SU-DHL-6 (cell line): ENCODE measurements around the gene LMNA.
A peak's percentile ranks its signal among the peaks of the same experiment; 100 is the strongest.

Experiments used
- H2AFZ ChIP-seq: fragments of 200-600 bp; sonication (generic); 2 replicates; pipeline ENCODE4 v1.6.1; 2014; ENCODE audit warnings: low read depth, mild to moderate bottlenecking, moderate library complexity, mixed read lengths, antibody characterized with exemption, low read length; ENCODE audit not compliant: severe bottlenecking
- H3F3A ChIP-seq: fragments of 200-600 bp; shearing (Covaris generic); 2 replicates; pipeline ENCODE4 v1.6.0; 2016; ENCODE audit warnings: antibody characterized with exemption, mild to moderate bottlenecking; ENCODE audit not compliant: insufficient read depth
- H3K27ac ChIP-seq: fragments of 200-600 bp; sonication (generic); 2 replicates; pipeline ENCODE4 v1.5.1; 2016; ENCODE audit warnings: low read depth, mild to moderate bottlenecking, low read length, moderate library complexity, mixed read lengths
- H3K27me3 ChIP-seq: fragments of 200-600 bp; sonication (generic), shearing (Covaris generic); 2 replicates; pipeline ENCODE4 v1.6.0; 2014; ENCODE audit warnings: mild to moderate bottlenecking, low read length
- H3K36me3 ChIP-seq: fragments of 200-600 bp; sonication (generic); 2 replicates; pipeline ENCODE4 v1.6.1; 2014; ENCODE audit warnings: mild to moderate bottlenecking, low read length, mixed read lengths
- H3K4me2 ChIP-seq: fragments of 300-600, 200-600 bp; shearing (Covaris generic), sonication (generic); 2 replicates; pipeline ENCODE4 v1.6.0; 2014; ENCODE audit warnings: low read length, low read depth, mild to moderate bottlenecking; ENCODE audit not compliant: poor library complexity, severe bottlenecking
- H3K4me3 ChIP-seq: fragments of 200-600 bp; sonication (generic); 2 replicates; pipeline ENCODE4 v1.5.1; 2014; ENCODE audit warnings: antibody characterized with exemption, low read length, mild to moderate bottlenecking, mixed read lengths; ENCODE audit not compliant: insufficient read depth, poor library complexity, severe bottlenecking
- H3K79me2 ChIP-seq: fragments of 200-600 bp; sonication (generic); 2 replicates; pipeline ENCODE4 v1.6.1; 2014; ENCODE audit warnings: mild to moderate bottlenecking, low read length, moderate library complexity; ENCODE audit not compliant: insufficient read depth
- H3K9ac ChIP-seq: fragments of 200-600 bp; sonication (generic); 2 replicates; pipeline ENCODE4 v1.7.0; 2014; ENCODE audit warnings: mild to moderate bottlenecking, low read length
- H3K9me2 ChIP-seq: fragments of 200-600 bp; sonication (generic); replicated peaks from 2 replicates; pipeline ENCODE4 v1.6.1; 2014; ENCODE audit warnings: low read length; ENCODE audit not compliant: insufficient read depth
- H3K9me3 ChIP-seq: fragments of 200-600 bp; sonication (generic); 2 replicates; pipeline ENCODE4 v1.6.1; 2014; ENCODE audit warnings: low read length, mixed read lengths; ENCODE audit not compliant: insufficient read depth
- H4K20me1 ChIP-seq: fragments of 200-600 bp; sonication (generic); 2 replicates; pipeline ENCODE4 v1.6.1; 2014; ENCODE audit warnings: low read depth, mild to moderate bottlenecking, antibody characterized with exemption, low read length, moderate library complexity, mixed read lengths
- CTCF ChIP-seq: fragments of 200-600 bp; sonication (generic); IDR thresholded peaks from one replicate; pipeline ENCODE4 v1.5.1; 2017; ENCODE audit warnings: antibody characterized with exemption, mild to moderate bottlenecking, low read length, moderate library complexity; ENCODE audit not compliant: insufficient read depth, poor library complexity, severe bottlenecking
- EZH2phosphoT487 ChIP-seq: fragments of 200-600 bp; sonication (generic), shearing (Covaris generic); conservative IDR thresholded peaks from 2 replicates; pipeline ENCODE4 v1.6.1; 2018; ENCODE audit warnings: mild to moderate bottlenecking, antibody characterized with exemption, low read length, moderate library complexity, mixed read lengths

LMNA gene

GRCh38 chr1:156157506-156157905 lies 43.0 kb downstream of the LMNA start:
- Histone ChIP-seq H2AFZ (no peak overlapping the region), H3K9me3 (no peaks in the 10 kb centered on the region), H3K4me3 (peak overlapping the region; percentile 47), H4K20me1 (no peaks in the 10 kb centered on the region), H3F3A (peaks cover 28% of the 10 kb centered on the region), H3K27me3 (no peaks in the 10 kb centered on the region), H3K9me2 (no peaks in the 10 kb centered on the region), H3K79me2 (peaks cover 49% of the 10 kb centered on the region), H3K36me3 (peaks cover 23% of the 10 kb centered on the region), H3K27ac (peak overlapping the region; percentile 94), H3K4me2 (peak overlapping the region; percentile 98), H3K9ac (peak overlapping the region; percentile 85)
- TF ChIP-seq CTCF (no peak), EZH2phosphoT487 (no peak)

GRCh38 chr1:156157966-156158365 lies 43.5 kb downstream of the LMNA start:
- Histone ChIP-seq H3K27me3 (no peaks in the 10 kb centered on the region), H3K9ac (peak overlapping the region; percentile 85), H3K36me3 (peaks cover 28% of the 10 kb centered on the region), H2AFZ (no peak overlapping the region), H3K9me2 (no peaks in the 10 kb centered on the region), H3K4me2 (peak overlapping the region; percentile 98), H3F3A (peaks cover 26% of the 10 kb centered on the region), H3K79me2 (peaks cover 45% of the 10 kb centered on the region), H3K4me3 (peak overlapping the region; percentile 47), H3K27ac (peak overlapping the region; percentile 94), H4K20me1 (no peaks in the 10 kb centered on the region), H3K9me3 (no peaks in the 10 kb centered on the region)
- TF ChIP-seq CTCF (no peak), EZH2phosphoT487 (no peak)

- no peak for TF ChIP-seq CTCF
- no peak for TF ChIP-seq EZH2phosphoT487
- H3K27me3 ChIP-seq = no peaks in the 10 kb centered on the region
- H3K36me3 ChIP-seq = peaks cover 44% of the 10 kb centered on the region
- H2AFZ ChIP-seq = no peak overlapping the region
- H3K4me3 ChIP-seq = no peak overlapping the region
- peak overlapping the region; percentile 17; the same call in 1 of the 2 replicates for H3K27ac ChIP-seq
- no peak overlapping the region for H3K9ac ChIP-seq
- H4K20me1 ChIP-seq = no peaks in the 10 kb centered on the region
- no peak overlapping the region for H3K4me2 ChIP-seq
- H3K9me3 ChIP-seq = no peaks in the 10 kb centered on the region
- H3K9me2 ChIP-seq = no peaks in the 10 kb centered on the region
- peaks cover 26% of the 10 kb centered on the region for H3K79me2 ChIP-seq
- peaks cover 30% of the 10 kb centered on the region for H3F3A ChIP-seq
Measured at GRCh38 chr1:156160000-156160742, 45.7 kb downstream of the LMNA start.
